ENCODE results near the gene LIPC. TPM values are rescaled to one million over a fixed set of nuclear protein-coding genes. Genes with fewer than 3 reads are reported as not detected.

The LIPC gene
- total and polyA plus RNA-seq, 9 of the 15 experiments (the other 6 are each of a cell fraction or from before 2014, with no cell fraction given) = 0.07 to 0.41 (median 0.11) TPM; not detected in 2

- DNase-seq (ENCODE audit: extremely low read depth in 1 of 4, low spot score in 3 of 4) (no peak), FAIRE-seq (no peak), ATAC-seq (no peak)
- no peak overlapping the region for H2AFZ ChIP-seq (ENCODE audit: low read depth, low read length)
- H3K4me2 ChIP-seq (ENCODE audit: insufficient read depth, low read length) = no peak overlapping the region
- WGBS (ENCODE audit: insufficient coverage, low coverage, missing lambda C conversion rate) = 47% methylated on average over 4 of the region's 4 CpGs
- no peaks in the 10 kb centered on the region for H3K27me3 ChIP-seq (ENCODE audit: control insufficient read depth in 2 of 2, insufficient read depth in 2 of 2, low read length in 2 of 2)
- intact Hi-C loops (cut with micrococcal nuclease) (no loop called here), in situ Hi-C loops (cut with MboI) (no loop called here)
- TF ChIP-seq NFXL1 (CRISPR knock-in tag; IDR thresholded peaks at IDR 0.05) = no peak
- no peak for TF ChIP-seq ZBTB5 (IDR thresholded peaks at IDR 0.05)
- TF ChIP-seq THAP7 (CRISPR knock-in tag; IDR thresholded peaks at IDR 0.05) = no peak
- H3K4me1 ChIP-seq (replicated peaks in 1 of 2; ENCODE audit: control insufficient read depth in 2 of 2, insufficient read depth in 2 of 2, low read length in 2 of 2) = peaks cover 0 to 10% of the 10 kb centered on the region in 2 experiments; a peak in 2 of 5 replicates
- no peaks in the 10 kb centered on the region for H3K9me3 ChIP-seq (replicated peaks; ENCODE audit: control insufficient read depth, insufficient read depth, low read depth, low read length)
- no peak overlapping the region for H3K4me3 ChIP-seq
- H3K27ac ChIP-seq (ENCODE audit: extremely low read depth, low read depth, low read length) = no peak overlapping the region
- H3K9me1 ChIP-seq (ENCODE audit: control insufficient read depth, insufficient read depth, low read length) = no peaks in the 10 kb centered on the region
- no peaks in the 10 kb centered on the region for H3K36me3 ChIP-seq (ENCODE audit: control insufficient read depth, insufficient read depth, low read length)
- ChIA-PET CTCF (ENCODE audit: low intra/inter-chr PET ratio) (no interaction called here), POLR2A (interaction anchor here (0.7 to 1.1 kb wide), 3 partner anchors 9 to 194 kb away, joined by 3 to 4 read pairs (median 4); no protein-coding TSS in a partner anchor)
- BruUV-seq (replicated peaks) = no TSS peak
- no peaks in the 10 kb centered on the region for H4K20me1 ChIP-seq (replicated peaks; ENCODE audit: control insufficient read depth, insufficient read depth, low read length)
- H3K79me2 ChIP-seq (ENCODE audit: control insufficient read depth, insufficient read depth, low read length) = no peaks in the 10 kb centered on the region
- no peak overlapping the region for H3K9ac ChIP-seq (ENCODE audit: insufficient read depth in 1 of 2, low read depth in 2 of 2, low read length in 2 of 2)
These were observed 69.9 kb downstream of the LIPC start for GRCh38 chr15:58501636-58502188.
